Liver (tissue), 9 donors: Measurements from ENCODE around the gene WDR77. TPM values are rescaled to one million over a fixed set of nuclear protein-coding genes. Genes with fewer than 3 reads are reported as not detected.

Source experiments
- DNase-seq: peaks from one replicate; pipeline ENCODE4 v3.0.0-alpha.2; 2017; ENCODE audit warnings: low spot score
- H3K27ac ChIP-seq, 2 donors: one replicate each; pipeline ENCODE4 v1.7.0; 2013; ENCODE audit warnings: inconsistent platforms in 2 of 2, low read length in 2 of 2, control low read depth in 1 of 2, low read depth in 1 of 2, mild to moderate bottlenecking in 1 of 2
- H3K27me3 ChIP-seq, 4 donors: one replicate each; pipeline versions ENCODE4 v1.6.1 to v1.7.0; 2013; ENCODE audit warnings: low read length in 3 of 4, inconsistent platforms in 1 of 4, mild to moderate bottlenecking in 1 of 4, moderate library complexity in 1 of 4; ENCODE audit not compliant: control insufficient read depth in 4 of 4, insufficient read depth in 4 of 4
- H3K36me3 ChIP-seq, 4 donors: one replicate each; pipeline versions ENCODE4 v1.6.1 to v1.7.0; 2013; ENCODE audit warnings: low read length in 3 of 4, mild to moderate bottlenecking in 3 of 4, low read depth in 1 of 4, moderate library complexity in 1 of 4; ENCODE audit not compliant: control insufficient read depth in 4 of 4, insufficient read depth in 3 of 4
- H3K4me1 ChIP-seq, 4 donors: one replicate each; pipeline versions ENCODE4 v1.6.1 to v1.7.0; 2013; ENCODE audit warnings: low read length in 3 of 4, mild to moderate bottlenecking in 3 of 4, moderate library complexity in 1 of 4; ENCODE audit not compliant: control insufficient read depth in 4 of 4, insufficient read depth in 4 of 4
- H3K4me3 ChIP-seq, 3 donors: one replicate each; pipeline versions ENCODE4 v1.6.1 to v1.7.0; 2013; ENCODE audit warnings: low read length in 3 of 3, control low read depth in 1 of 3, low read depth in 1 of 3, mild to moderate bottlenecking in 1 of 3
- H3K9ac ChIP-seq, 2 donors: one replicate each; pipeline ENCODE4 v1.7.0; 2013; ENCODE audit warnings: low read length in 2 of 2, mild to moderate bottlenecking in 2 of 2, moderate library complexity in 2 of 2, control low read depth in 1 of 2, low read depth in 1 of 2
- H3K9me3 ChIP-seq, 4 donors: one replicate each; pipeline versions ENCODE4 v1.6.1 to v1.7.0; 2013; ENCODE audit warnings: low read length in 3 of 4; ENCODE audit not compliant: control insufficient read depth in 4 of 4
- CTCF ChIP-seq: fragments of 150-350 bp; IDR thresholded peaks from 2 replicates; pipeline ENCODE4 v1.5.1; 2017; ENCODE audit warnings: improper control_type of control experiment, low read depth, low read length; ENCODE audit not compliant: missing input control
- FOXA1 ChIP-seq: IDR thresholded peaks from 2 replicates; pipeline ENCODE4 v1.6.1; 2016; ENCODE audit warnings: antibody characterized with exemption
- FOXA2 ChIP-seq: IDR thresholded peaks from 2 replicates; pipeline ENCODE4 v1.6.1; 2016; ENCODE audit warnings: antibody characterized with exemption
- GABPA ChIP-seq, 2 donors: IDR thresholded peaks in 1 of 2; conservative IDR thresholded peaks in 1 of 2; 2 replicates each; pipeline ENCODE4 v1.6.1; 2016; ENCODE audit warnings: antibody characterized with exemption in 2 of 2, mild to moderate bottlenecking in 1 of 2, moderate library complexity in 1 of 2
- MAX ChIP-seq: IDR thresholded peaks from 2 replicates; pipeline ENCODE4 v1.6.1; 2016; ENCODE audit warnings: antibody characterized with exemption
- NR2F2 ChIP-seq: IDR thresholded peaks from 2 replicates; pipeline ENCODE4 v1.6.1; 2016; ENCODE audit warnings: antibody characterized with exemption
- RAD21 ChIP-seq, 2 donors: IDR thresholded peaks; 2 replicates each; pipeline ENCODE4 v1.6.1; 2016; ENCODE audit warnings: antibody characterized with exemption in 2 of 2, mild to moderate bottlenecking in 2 of 2
- REST ChIP-seq: IDR thresholded peaks from 2 replicates; pipeline ENCODE4 v1.6.1; 2016; ENCODE audit warnings: antibody characterized with exemption, mild to moderate bottlenecking
- RXRA ChIP-seq, 2 donors: IDR thresholded peaks; 2 replicates each; pipeline ENCODE4 v1.6.1; 2017 to 2018; ENCODE audit warnings: antibody characterized with exemption in 2 of 2, mild to moderate bottlenecking in 1 of 2
- SP1 ChIP-seq: IDR thresholded peaks from 2 replicates; pipeline ENCODE4 v1.6.1; 2018; ENCODE audit warnings: antibody characterized with exemption, mild to moderate bottlenecking
- TAF1 ChIP-seq: conservative IDR thresholded peaks from 2 replicates; pipeline ENCODE4 v1.6.1; 2016; ENCODE audit warnings: antibody characterized with exemption, mild to moderate bottlenecking
- WGBS: extraction: QIAGEN DNeasy Blood & Tissue Kit; methylation state at CpG from one replicate; pipeline ENCODE4 v1.1.7; 2013; 5-methylcytosine and 5-hydroxymethylcytosine counted together
- polyA plus RNA-seq, 2 donors: library from polyadenylated mRNA; stranded (reverse) in 1 of 2; unstranded in 1 of 2; fragments of 200-250 nt in 1 of 2; fragments of >200 nt in 1 of 2; fragmentation: Nextera tagmentation in 1 of 2; extraction: Ambion mirVana in 1 of 2; gene quantifications; one replicate each; pipeline versions ENCODE4 v1.2.1 to v1.2.3, GENCODE V29; 2013 to 2015
- total RNA-seq, 2 donors: library from RNA; depleted of rRNA; stranded (reverse); fragments of >200 nt; gene quantifications; one replicate each; pipeline ENCODE4 v1.2.3, GENCODE V29; 2014
- donor health status: healthy.
- donor health status: healthy.
- donor health status: healthy.
- donor health status: healthy.
- donor health status: healthy.

The WDR77 gene
- total and polyA plus RNA-seq, 4 donors, result 12.7 to 25.3 (median 19.9) TPM

DNA sequence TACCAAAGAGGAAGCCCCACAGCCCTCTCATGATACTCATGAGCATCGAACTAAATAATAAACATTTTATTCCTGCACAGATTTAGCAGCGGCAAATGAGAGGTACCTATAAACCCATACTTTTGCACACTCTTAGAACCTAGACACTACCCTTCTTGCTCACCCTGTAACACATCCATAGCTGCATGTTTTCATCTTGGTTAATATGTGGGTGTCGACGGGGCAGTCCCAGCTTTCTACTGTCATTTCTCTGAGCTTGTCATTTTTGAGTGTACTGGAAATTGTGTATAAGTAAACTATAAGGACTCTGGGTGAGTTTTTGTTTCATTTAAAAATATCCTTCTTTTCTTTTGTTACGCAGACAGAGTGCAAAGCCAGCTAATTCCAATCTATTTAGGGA is 47.0 kb downstream of the WDR77 start:
- Histone ChIP-seq H3K9ac (no peak overlapping the region), H3K27ac (no peak overlapping the region), H3K27me3 (peaks cover 0 to 13% (median 6%) of the 10 kb centered on the region in 4 donors), H3K36me3 (no peaks in the 10 kb centered on the region), H3K4me1 (peaks cover 0 to 11% (median 5%) of the 10 kb centered on the region in 4 donors), H3K4me3 (no peak overlapping the region), H3K9me3 (no peaks in the 10 kb centered on the region)
- DNase-seq, result no peak
- 90% methylated on average over 5 of the region's 5 CpGs for WGBS
- TF ChIP-seq RAD21 (IDR thresholded peaks at IDR 0.05), result no peak
- TF ChIP-seq FOXA1, result no peak

- peaks cover 0 to 13% (median 4%) of the 10 kb centered on the region in 4 donors for H3K27me3 ChIP-seq
- TF ChIP-seq CTCF, result peak; percentile 74
- TF ChIP-seq TAF1, result no peak
- TF ChIP-seq RXRA (IDR thresholded peaks at IDR 0.05), result peak in 1 of 2 donors; percentile 20
- peak; percentile 84 to 87 for TF ChIP-seq RAD21 (IDR thresholded peaks at IDR 0.05)
- H3K4me3 ChIP-seq, result no peak overlapping the region
- WGBS, result 30% methylated on average over 9 of the region's 9 CpGs
- no peaks in the 10 kb centered on the region for H3K36me3 ChIP-seq
- no peak overlapping the region for H3K27ac ChIP-seq
- peak; percentile 55 for DNase-seq
- peaks cover 0 to 4% (median 2%) of the 10 kb centered on the region in 4 donors for H3K4me1 ChIP-seq
- no peaks in the 10 kb centered on the region for H3K9me3 ChIP-seq
- no peak overlapping the region for H3K9ac ChIP-seq
Observed at GRCh38 chr1:111399792-111400610, 49.1 kb downstream of the WDR77 start.

GRCh38 chr1:111392460-111392945 is 56.6 kb downstream of the WDR77 start:
- H3K9ac ChIP-seq, result no peak overlapping the region
- DNase-seq, result no peak
- H3K4me1 ChIP-seq, result no peaks in the 10 kb centered on the region
- H3K36me3 ChIP-seq, result no peaks in the 10 kb centered on the region
- H3K4me3 ChIP-seq, result no peak overlapping the region
- H3K9me3 ChIP-seq, result no peaks in the 10 kb centered on the region
- TF ChIP-seq SP1 (no peak), NR2F2 (no peak), GABPA (IDR thresholded peaks at IDR 0.05 in 1 of 2, conservative IDR thresholded peaks at IDR 0.05 in 1 of 2) (no peak), REST (no peak), MAX (no peak), RXRA (IDR thresholded peaks at IDR 0.05) (no peak), FOXA2 (no peak)
- H3K27ac ChIP-seq, result no peak overlapping the region
- H3K27me3 ChIP-seq, result peaks cover 0 to 10% (median 0%) of the 10 kb centered on the region in 4 donors
- 88% methylated on average over 1 of the region's 1 CpG for WGBS
